GM23338 (cell line): Measurements from ENCODE around the gene TMED9. TPM values are rescaled to one million over a fixed set of nuclear protein-coding genes. Genes with fewer than 3 reads are reported as not detected.
"Not testable (repeated sequence)": the region's sequence is repeated elsewhere in the genome, so short reads cannot be mapped to it uniquely, and the experiment has no call there.

Experiments
- ATAC-seq: fragments of 200-7000 bp; cut with Tn5 transposase; 3 replicates; pipeline ENCODE4 v1.9.1; 2020
- DNase-seq: peaks from one replicate; pipeline ENCODE4 v3.0.0-alpha.2; 2015; ENCODE audit warnings: low spot score
- H2AFZ ChIP-seq: fragments of 200-600 bp; sonication (generic); 2 replicates; pipeline ENCODE4 v1.8.0; 2016; ENCODE audit warnings: antibody characterized with exemption, mild to moderate bottlenecking, moderate library complexity
- H3F3A ChIP-seq: fragments of 200-600 bp; sonication (generic); replicated peaks from 2 replicates; pipeline ENCODE4 v1.8.0; 2017; ENCODE audit warnings: antibody characterized with exemption, mixed run types, low read depth
- H3K27ac ChIP-seq: fragments of 200-600 bp; sonication (generic); 2 replicates; pipeline ENCODE4 v1.6.1; 2016; ENCODE audit warnings: low read depth
- H3K27me3 ChIP-seq: fragments of 200-600 bp; sonication (generic); 2 replicates; pipeline ENCODE4 v1.8.0; 2016; ENCODE audit warnings: mild to moderate bottlenecking, mixed run types, moderate library complexity; ENCODE audit not compliant: insufficient read depth
- H3K36me3 ChIP-seq: fragments of 200-600 bp; sonication (generic); 2 replicates; pipeline ENCODE4 v1.8.0; 2016; ENCODE audit warnings: mild to moderate bottlenecking; ENCODE audit not compliant: insufficient read depth
- H3K4me1 ChIP-seq: fragments of 200-600 bp; sonication (generic); 2 replicates; pipeline ENCODE4 v1.8.0; 2016; ENCODE audit warnings: mild to moderate bottlenecking, moderate library complexity; ENCODE audit not compliant: insufficient read depth
- H3K4me2 ChIP-seq: fragments of 200-600 bp; sonication (generic); 2 replicates; pipeline ENCODE4 v1.7.1; 2017; ENCODE audit warnings: mixed run types
- H3K4me3 ChIP-seq: fragments of 200-600 bp; sonication (generic); 2 replicates; pipeline ENCODE4 v1.6.1; 2016; ENCODE audit warnings: mixed run types
- H3K79me2 ChIP-seq: fragments of 200-600 bp; sonication (generic); replicated peaks from 2 replicates; pipeline ENCODE4 v1.8.0; 2017; ENCODE audit warnings: mild to moderate bottlenecking; ENCODE audit not compliant: insufficient read depth
- H3K9me2 ChIP-seq: fragments of 200-600 bp; sonication (generic); 2 replicates; pipeline ENCODE4 v1.8.0; 2017; ENCODE audit not compliant: insufficient read depth
- H4K20me1 ChIP-seq: fragments of 200-600 bp; sonication (generic); replicated peaks from 2 replicates; pipeline ENCODE4 v1.8.0; 2017; ENCODE audit warnings: mild to moderate bottlenecking; ENCODE audit not compliant: insufficient read depth
- H3K27ac Mint-ChIP-seq: 2 replicates; pipeline ENCODE4 v1.8.0; 2020; ENCODE audit warnings: inconsistent platforms, mild to moderate bottlenecking, moderate library complexity, mixed read lengths
- H3K27me3 Mint-ChIP-seq: 3 replicates; pipeline ENCODE4 v1.8.0; 2022; ENCODE audit warnings: low read depth, mild to moderate bottlenecking, moderate library complexity, mixed read lengths, inconsistent platforms; ENCODE audit not compliant: insufficient read depth, poor library complexity
- H3K36me3 Mint-ChIP-seq: 3 replicates; pipeline ENCODE4 v1.8.0; 2021; ENCODE audit warnings: low read depth, mild to moderate bottlenecking, inconsistent platforms, moderate library complexity, mixed read lengths
- H3K4me1 Mint-ChIP-seq: 3 replicates; pipeline ENCODE4 v1.8.0; 2020; ENCODE audit warnings: mild to moderate bottlenecking, inconsistent platforms, mixed read lengths
- H3K4me3 Mint-ChIP-seq: 3 replicates; pipeline ENCODE4 v1.8.0; 2021; ENCODE audit warnings: moderate library complexity, mild to moderate bottlenecking, inconsistent platforms, mixed read lengths
- H3K9me3 Mint-ChIP-seq: 3 replicates; pipeline ENCODE4 v1.8.0; 2020; ENCODE audit warnings: moderate library complexity, mild to moderate bottlenecking, inconsistent platforms, mixed read lengths
- polyA plus RNA-seq: library from polyadenylated mRNA; unstranded; fragments of >200 nt; fragmentation: Nextera tagmentation; extraction: Ambion mirVana; gene quantifications from 2 replicates; pipeline ENCODE4 v1.2.1, GENCODE V29; 2016
- total RNA-seq: library from RNA; depleted of rRNA; stranded (reverse); fragments of >200 nt; shearing (Covaris generic); gene quantifications from 2 replicates; pipeline ENCODE4 v1.2.3, GENCODE V29; 2014; rRNA removed

TMED9 gene
- total and polyA plus RNA-seq, 2 experiments from 2014 or later = 77.2 to 130 TPM

GRCh38 chr5:177645462-177645861 is 53.5 kb downstream of the TMED9 start:
- not testable (repeated sequence) for H3K4me1 ChIP-seq, DNase-seq, ATAC-seq, H3F3A ChIP-seq, H3K27me3 Mint-ChIP-seq, H3K36me3 ChIP-seq, H3K4me3 Mint-ChIP-seq, H3K4me2 ChIP-seq, H2AFZ ChIP-seq, H3K4me1 Mint-ChIP-seq, H3K9me2 ChIP-seq, H4K20me1 ChIP-seq, H3K79me2 ChIP-seq, H3K27me3 ChIP-seq, H3K27ac Mint-ChIP-seq, H3K4me3 ChIP-seq, H3K27ac ChIP-seq
- Mint-ChIP-seq H3K36me3 (peaks cover 45% of the 10 kb centered on the region), H3K9me3 (peaks cover 39% of the 10 kb centered on the region)

Other genes with a start within 250 kb of the TMED9 start
- 220 and 227 TPM in 2 replicates for gene LMAN2, start 240.5 kb upstream of the TMED9 start, total RNA-seq
- 145 and 153 TPM in 2 replicates for gene LMAN2, start 240.5 kb upstream of the TMED9 start, polyA plus RNA-seq
- 37.9 and 39.3 TPM in 2 replicates for gene RGS14, start 234.3 kb upstream of the TMED9 start, total RNA-seq
- 23.5 and 24.8 TPM in 2 replicates for gene RGS14, start 234.3 kb upstream of the TMED9 start, polyA plus RNA-seq
- 0.31 TPM in 1 of 2 replicates, not detected in the other for gene SLC34A1, start 207.8 kb upstream of the TMED9 start, total RNA-seq
- gene SLC34A1, start 207.8 kb upstream of the TMED9 start, polyA plus RNA-seq = not detected in 2 replicates
- gene PFN3, start 191.5 kb upstream of the TMED9 start, total RNA-seq = 1.9 TPM in 1 of 2 replicates, not detected in the other
- 2.0 and 3.1 TPM in 2 replicates for gene PFN3, start 191.5 kb upstream of the TMED9 start, polyA plus RNA-seq
- 2.6 and 2.9 TPM in 2 replicates for gene F12, start 182.6 kb upstream of the TMED9 start, total RNA-seq
- 8.0 and 8.1 TPM in 2 replicates for gene F12, start 182.6 kb upstream of the TMED9 start, polyA plus RNA-seq
- gene GRK6, start 165.5 kb upstream of the TMED9 start, total RNA-seq = 37.2 and 56.8 TPM in 2 replicates
- 13.0 and 18.7 TPM in 2 replicates for gene GRK6, start 165.5 kb upstream of the TMED9 start, polyA plus RNA-seq
- 6.4 and 9.7 TPM in 2 replicates for gene PRR7, start 145.4 kb upstream of the TMED9 start, total RNA-seq
- 7.6 and 7.7 TPM in 2 replicates for gene PRR7, start 145.4 kb upstream of the TMED9 start, polyA plus RNA-seq
- 242 and 290 TPM in 2 replicates for gene DBN1, start 118.6 kb upstream of the TMED9 start, total RNA-seq
- 102 and 106 TPM in 2 replicates for gene DBN1, start 118.6 kb upstream of the TMED9 start, polyA plus RNA-seq
- gene PDLIM7, start 94.6 kb upstream of the TMED9 start, total RNA-seq = 73.0 and 94.7 TPM in 2 replicates
- 128 TPM in 2 replicates for gene PDLIM7, start 94.6 kb upstream of the TMED9 start, polyA plus RNA-seq
- 4.9 and 11.1 TPM in 2 replicates for gene DOK3, start 82.4 kb upstream of the TMED9 start, total RNA-seq
- gene DOK3, start 82.4 kb upstream of the TMED9 start, polyA plus RNA-seq = 2.2 and 2.8 TPM in 2 replicates
- gene DDX41, start 75.2 kb upstream of the TMED9 start, total RNA-seq = 115 and 139 TPM in 2 replicates
- 67.1 and 73.4 TPM in 2 replicates for gene DDX41, start 75.2 kb upstream of the TMED9 start, polyA plus RNA-seq
- gene FAM193B, start 37.6 kb upstream of the TMED9 start, total RNA-seq = 46.9 and 58.6 TPM in 2 replicates
- gene FAM193B, start 37.6 kb upstream of the TMED9 start, polyA plus RNA-seq = 44.4 and 46.1 TPM in 2 replicates
- 17.6 and 23.3 TPM in 2 replicates for gene B4GALT7, start 7.9 kb downstream of the TMED9 start, total RNA-seq
- 10.0 and 10.4 TPM in 2 replicates for gene B4GALT7, start 7.9 kb downstream of the TMED9 start, polyA plus RNA-seq
- gene FAM153A, start 190.7 kb downstream of the TMED9 start, total RNA-seq = not detected in 2 replicates
- gene FAM153A, start 190.7 kb downstream of the TMED9 start, polyA plus RNA-seq = not detected in 2 replicates